SU-DHL-6 (cell line): ENCODE data around the gene NR2F2.

ENCODE experiments used
- H2AFZ ChIP-seq: fragments of 200-600 bp; sonication (generic); 2 replicates; pipeline ENCODE4 v1.6.1; 2014; ENCODE audit warnings: low read depth, mild to moderate bottlenecking, moderate library complexity, mixed read lengths, antibody characterized with exemption, low read length; ENCODE audit not compliant: severe bottlenecking
- H3F3A ChIP-seq: fragments of 200-600 bp; shearing (Covaris generic); 2 replicates; pipeline ENCODE4 v1.6.0; 2016; ENCODE audit warnings: antibody characterized with exemption, mild to moderate bottlenecking; ENCODE audit not compliant: insufficient read depth
- H3K27ac ChIP-seq: fragments of 200-600 bp; sonication (generic); 2 replicates; pipeline ENCODE4 v1.5.1; 2016; ENCODE audit warnings: low read depth, mild to moderate bottlenecking, low read length, moderate library complexity, mixed read lengths
- H3K27me3 ChIP-seq: fragments of 200-600 bp; sonication (generic), shearing (Covaris generic); 2 replicates; pipeline ENCODE4 v1.6.0; 2014; ENCODE audit warnings: mild to moderate bottlenecking, low read length
- H3K36me3 ChIP-seq: fragments of 200-600 bp; sonication (generic); 2 replicates; pipeline ENCODE4 v1.6.1; 2014; ENCODE audit warnings: mild to moderate bottlenecking, low read length, mixed read lengths
- H3K4me2 ChIP-seq: fragments of 300-600, 200-600 bp; shearing (Covaris generic), sonication (generic); 2 replicates; pipeline ENCODE4 v1.6.0; 2014; ENCODE audit warnings: low read length, low read depth, mild to moderate bottlenecking; ENCODE audit not compliant: poor library complexity, severe bottlenecking
- H3K4me3 ChIP-seq: fragments of 200-600 bp; sonication (generic); 2 replicates; pipeline ENCODE4 v1.5.1; 2014; ENCODE audit warnings: antibody characterized with exemption, low read length, mild to moderate bottlenecking, mixed read lengths; ENCODE audit not compliant: insufficient read depth, poor library complexity, severe bottlenecking
- H3K79me2 ChIP-seq: fragments of 200-600 bp; sonication (generic); 2 replicates; pipeline ENCODE4 v1.6.1; 2014; ENCODE audit warnings: mild to moderate bottlenecking, low read length, moderate library complexity; ENCODE audit not compliant: insufficient read depth
- H3K9ac ChIP-seq: fragments of 200-600 bp; sonication (generic); 2 replicates; pipeline ENCODE4 v1.7.0; 2014; ENCODE audit warnings: mild to moderate bottlenecking, low read length
- H3K9me2 ChIP-seq: fragments of 200-600 bp; sonication (generic); replicated peaks from 2 replicates; pipeline ENCODE4 v1.6.1; 2014; ENCODE audit warnings: low read length; ENCODE audit not compliant: insufficient read depth
- H3K9me3 ChIP-seq: fragments of 200-600 bp; sonication (generic); 2 replicates; pipeline ENCODE4 v1.6.1; 2014; ENCODE audit warnings: low read length, mixed read lengths; ENCODE audit not compliant: insufficient read depth
- H4K20me1 ChIP-seq: fragments of 200-600 bp; sonication (generic); 2 replicates; pipeline ENCODE4 v1.6.1; 2014; ENCODE audit warnings: low read depth, mild to moderate bottlenecking, antibody characterized with exemption, low read length, moderate library complexity, mixed read lengths
- CTCF ChIP-seq: fragments of 200-600 bp; sonication (generic); IDR thresholded peaks from one replicate; pipeline ENCODE4 v1.5.1; 2017; ENCODE audit warnings: antibody characterized with exemption, mild to moderate bottlenecking, low read length, moderate library complexity; ENCODE audit not compliant: insufficient read depth, poor library complexity, severe bottlenecking
- EZH2phosphoT487 ChIP-seq: fragments of 200-600 bp; sonication (generic), shearing (Covaris generic); conservative IDR thresholded peaks from 2 replicates; pipeline ENCODE4 v1.6.1; 2018; ENCODE audit warnings: mild to moderate bottlenecking, antibody characterized with exemption, low read length, moderate library complexity, mixed read lengths

Gene NR2F2

GRCh38 chr15:96330450-96331143, at the start of gene NR2F2:
NR2F2 (plus strand) TSS chr15:96330700; CDS start chr15:96332106, 1,406 bp downstream.
- no peaks in the 10 kb centered on the region for H4K20me1 ChIP-seq
- H3K27ac ChIP-seq: no peak within 1 kb of the TSS
- no peaks in the 10 kb centered on the region for H3K79me2 ChIP-seq
- H2AFZ ChIP-seq: no peak within 1 kb of the TSS
- H3K36me3 ChIP-seq: no peaks in the 10 kb centered on the region
- H3K9ac ChIP-seq: no peak within 1 kb of the TSS
- H3K4me2 ChIP-seq: no peak within 1 kb of the TSS
- TF ChIP-seq CTCF (no peak), EZH2phosphoT487 (no peak)
- H3K9me2 ChIP-seq: no peaks in the 10 kb centered on the region
- no peaks in the 10 kb centered on the region for H3K27me3 ChIP-seq
- no peaks in the 10 kb centered on the region for H3K9me3 ChIP-seq
- H3K4me3 ChIP-seq: no peak within 1 kb of the TSS
- no peaks in the 10 kb centered on the region for H3F3A ChIP-seq

- Histone ChIP-seq H3K27me3 (no peaks in the 10 kb centered on the region), H3F3A (no peaks in the 10 kb centered on the region), H3K9ac (no peak overlapping the region), H3K9me3 (no peaks in the 10 kb centered on the region), H2AFZ (no peak overlapping the region), H3K4me2 (no peak overlapping the region), H3K79me2 (no peaks in the 10 kb centered on the region), H3K4me3 (no peak overlapping the region), H3K9me2 (no peaks in the 10 kb centered on the region), H3K36me3 (no peaks in the 10 kb centered on the region), H3K27ac (no peak overlapping the region), H4K20me1 (no peaks in the 10 kb centered on the region)
- no peak for TF ChIP-seq CTCF
- no peak for TF ChIP-seq EZH2phosphoT487
These were observed 45.2 kb upstream of the NR2F2 start for GRCh38 chr15:96285305-96285704.

GRCh38 chr15:96285729-96286254, 44.7 kb upstream of the NR2F2 start:
- H3K79me2 ChIP-seq: no peaks in the 10 kb centered on the region
- H4K20me1 ChIP-seq: no peaks in the 10 kb centered on the region
- no peak overlapping the region for H3K4me2 ChIP-seq
- TF ChIP-seq EZH2phosphoT487: no peak
- TF ChIP-seq CTCF: no peak
- no peaks in the 10 kb centered on the region for H3F3A ChIP-seq
- H3K9ac ChIP-seq: no peak overlapping the region
- H3K27ac ChIP-seq: no peak overlapping the region
- no peaks in the 10 kb centered on the region for H3K9me2 ChIP-seq
- no peaks in the 10 kb centered on the region for H3K9me3 ChIP-seq
- H3K36me3 ChIP-seq: no peaks in the 10 kb centered on the region
- H3K27me3 ChIP-seq: no peaks in the 10 kb centered on the region
- no peak overlapping the region for H3K4me3 ChIP-seq
- no peak overlapping the region for H2AFZ ChIP-seq
